GM12891 (cell line): ENCODE measurements around the gene FMC1.

Source experiments
- DNase-seq: peaks from one replicate; pipeline ENCODE4 v3.0.0; 2011; ENCODE audit warnings: low spot score; ENCODE audit not compliant: insufficient read length
- FAIRE-seq: peaks from 2 replicates; lab custom pipeline; 2011; peaks lifted over from hg19 to GRCh38; lab: Jason Lieb, UNC
- PAX5 ChIP-seq: IDR thresholded peaks from 2 replicates; pipeline ENCODE4 v1.6.1; 2011; ENCODE audit warnings: low read length, moderate library complexity, mild to moderate bottlenecking; ENCODE audit not compliant: insufficient read depth, severe bottlenecking
- POLR2A ChIP-seq: IDR thresholded peaks from 2 replicates; pipeline ENCODE4 v1.6.1; 2011; ENCODE audit warnings: low read depth, low read length, control low read depth
- POLR2AphosphoS5 ChIP-seq: IDR thresholded peaks from 2 replicates; pipeline ENCODE4 v1.6.1; 2011; ENCODE audit warnings: low read depth, low read length, control low read depth
- POU2F2 ChIP-seq: IDR thresholded peaks from 2 replicates; pipeline ENCODE4 v1.6.1; 2011; ENCODE audit warnings: low read depth, mild to moderate bottlenecking, control low read depth, low read length, moderate library complexity
- SPI1 ChIP-seq: IDR thresholded peaks from 2 replicates; pipeline ENCODE4 v1.6.1; 2011; ENCODE audit warnings: low read depth, low read length, control low read depth
- TAF1 ChIP-seq: IDR thresholded peaks from 2 replicates; pipeline ENCODE4 v1.6.1; 2011; ENCODE audit warnings: low read depth, low read length, control low read depth

The FMC1 gene

DNA sequence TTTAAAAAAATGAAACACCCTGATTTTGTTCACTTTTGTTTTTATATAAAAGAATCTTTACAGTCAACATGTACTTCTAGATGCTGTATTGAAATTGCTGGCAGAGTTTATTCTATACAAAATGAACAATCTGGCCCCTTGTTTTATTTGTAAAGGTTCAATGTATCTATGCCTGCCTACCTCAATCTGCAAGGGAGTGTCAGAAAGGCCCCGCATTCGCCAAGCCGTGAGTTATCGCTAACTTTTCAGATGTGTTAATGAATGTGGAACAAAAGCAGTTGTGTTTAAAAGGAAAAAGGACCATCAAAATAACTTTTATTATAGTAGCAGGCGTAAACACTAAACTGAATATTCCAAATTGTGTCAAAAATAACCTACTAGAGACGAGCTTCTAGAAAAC, 33.1 kb downstream of the FMC1 start:
- no peak for TF ChIP-seq POLR2AphosphoS5
- TF ChIP-seq SPI1: no peak
- no peak for TF ChIP-seq POLR2A
- no peak for TF ChIP-seq POU2F2
- TF ChIP-seq TAF1: no peak
- TF ChIP-seq PAX5: no peak
- FAIRE-seq (no peak), DNase-seq (no peak)

DNA sequence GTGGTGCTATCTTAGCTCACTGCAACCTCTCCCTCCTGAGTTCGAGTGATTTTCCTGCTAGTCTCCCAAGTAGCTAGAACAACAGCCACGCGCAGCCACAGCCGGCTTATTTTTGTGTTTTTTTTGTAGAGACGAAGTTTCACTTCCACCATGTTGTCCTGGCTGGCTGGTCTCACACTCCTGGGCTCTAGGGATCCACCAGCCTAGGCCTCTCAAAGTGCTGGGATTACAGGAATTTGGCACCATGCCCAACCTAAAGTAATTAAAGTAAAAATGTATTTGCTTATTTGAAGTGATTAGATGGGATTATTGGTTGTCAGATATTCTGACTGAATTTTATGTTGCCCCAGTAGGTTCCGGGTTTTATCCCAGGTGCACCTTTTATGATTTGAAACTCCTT, 41.3 kb downstream of the FMC1 start:
- no peak for FAIRE-seq
- no peak for DNase-seq
- TF ChIP-seq TAF1 (no peak), POLR2A (no peak), POLR2AphosphoS5 (no peak), SPI1 (no peak), POU2F2 (no peak), PAX5 (no peak)

- TF ChIP-seq POLR2A (no peak), POU2F2 (no peak), TAF1 (no peak), PAX5 (no peak), POLR2AphosphoS5 (no peak), SPI1 (no peak)
- FAIRE-seq (no peak), DNase-seq (no peak)
Measured at GRCh38 chr7:139384611-139385010, 43.5 kb downstream of the FMC1 start.

DNA sequence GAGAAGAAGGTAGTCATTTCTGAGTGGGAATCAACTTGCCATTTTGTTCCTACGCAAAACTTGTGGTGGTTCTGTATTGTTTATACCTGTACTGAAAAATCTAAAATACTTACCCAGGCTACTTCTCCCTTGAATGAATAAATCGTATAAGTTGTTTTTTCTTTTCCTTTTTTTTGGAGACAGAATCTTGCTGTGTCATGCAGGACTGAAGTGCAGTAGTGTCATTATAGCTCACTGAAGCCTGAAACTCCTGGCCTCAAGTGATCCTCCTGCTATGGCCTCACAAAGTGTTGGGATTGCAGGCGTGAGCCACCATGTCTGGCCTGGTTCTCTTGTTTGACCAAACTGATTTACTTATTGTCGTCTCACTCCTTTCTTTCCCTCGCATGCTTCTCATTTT, 46.5 kb downstream of the FMC1 start:
- TF ChIP-seq POLR2AphosphoS5: 0 out of 2 replicates have a peak, but pooled peaks have one; percentile 24
- no peak for TF ChIP-seq TAF1
- DNase-seq (no peak), FAIRE-seq (no peak)

DNA sequence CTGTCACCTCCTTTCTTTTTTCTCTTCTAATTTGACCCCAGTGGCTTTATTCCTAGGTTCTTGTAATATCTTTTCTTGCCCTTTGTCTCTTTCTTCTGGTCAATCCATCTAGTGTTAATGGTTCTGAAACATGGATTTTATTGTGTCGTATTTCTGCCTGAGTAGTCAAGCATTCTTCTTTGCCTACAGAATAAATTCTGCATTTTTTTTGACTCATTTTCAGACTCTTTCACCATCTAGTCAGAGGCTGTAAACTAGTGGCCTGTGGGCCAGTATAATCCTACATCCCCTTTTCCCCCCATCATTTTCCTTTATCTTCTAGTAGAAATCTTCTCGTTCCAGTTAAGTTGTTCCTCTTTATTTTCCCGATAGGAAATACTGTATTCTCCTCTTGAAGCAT, 48.0 kb downstream of the FMC1 start:
- DNase-seq (no peak), FAIRE-seq (no peak)
- TF ChIP-seq SPI1 (no peak), POLR2A (no peak), POLR2AphosphoS5 (no peak), TAF1 (no peak), PAX5 (no peak), POU2F2 (no peak)

- TF ChIP-seq SPI1 (no peak), POLR2AphosphoS5 (0 out of 2 replicates have a peak, but pooled peaks have one; percentile 27)
- DNase-seq (no peak), FAIRE-seq (no peak)
Measured at GRCh38 chr7:139389774-139390173, 48.6 kb downstream of the FMC1 start.

GRCh38 chr7:139393621-139394211, 52.6 kb downstream of the FMC1 start:
- DNase-seq (no peak), FAIRE-seq (no peak)
- TF ChIP-seq POLR2AphosphoS5: no peak
- no peak for TF ChIP-seq PAX5
- TF ChIP-seq POLR2A: no peak
- no peak for TF ChIP-seq POU2F2
- no peak for TF ChIP-seq TAF1
- TF ChIP-seq SPI1: no peak

DNA sequence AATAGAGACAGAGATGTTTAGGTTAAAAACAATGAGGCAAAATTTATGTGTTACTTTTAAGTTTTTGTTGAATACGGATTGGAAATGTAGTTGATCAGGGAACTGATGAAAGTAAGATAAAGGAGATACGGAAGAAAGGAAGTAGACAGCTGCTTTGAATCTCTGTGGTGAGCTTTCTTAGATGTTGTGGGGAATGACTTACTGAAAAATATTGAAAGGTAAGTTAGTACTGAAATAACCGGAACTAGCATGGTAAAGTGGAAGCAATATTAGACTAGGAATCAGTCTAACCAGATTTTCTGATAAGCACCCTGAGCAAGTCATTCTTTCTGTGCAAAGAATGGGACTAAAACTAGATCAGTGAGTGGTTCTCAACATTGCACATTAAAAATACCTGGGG, 53.4 kb downstream of the FMC1 start:
- DNase-seq (no peak), FAIRE-seq (no peak)
- TF ChIP-seq PAX5 (no peak), SPI1 (no peak), POLR2AphosphoS5 (no peak), POLR2A (no peak), TAF1 (no peak), POU2F2 (no peak)
